Small intestine (tissue), 7 donors: Measurements from ENCODE around the gene PIEZO2. TPM values are rescaled to one million over a fixed set of nuclear protein-coding genes. Genes with fewer than 3 reads are reported as not detected.

ENCODE experiments used
- DNase-seq, 2 donors: peaks; one replicate each; pipeline versions ENCODE4 v3.0.0 to v3.0.0-alpha.2; 2013
- FAIRE-seq: peaks from 2 replicates; lab custom pipeline; 2012; peaks lifted over from hg19 to GRCh38; lab: Jason Lieb, UNC
- H3K27ac ChIP-seq, 3 donors: one replicate each; pipeline ENCODE4 v1.5.1; 2013; ENCODE audit warnings: low read length in 2 of 3, mild to moderate bottlenecking in 2 of 3, control low read depth in 1 of 3, inconsistent platforms in 1 of 3, low read depth in 1 of 3, moderate library complexity in 1 of 3
- H3K27me3 ChIP-seq, 3 donors: one replicate each; pipeline ENCODE4 v1.6.1; 2013; ENCODE audit warnings: low read length in 3 of 3, inconsistent platforms in 1 of 3; ENCODE audit not compliant: control insufficient read depth in 3 of 3, insufficient read depth in 3 of 3
- H3K36me3 ChIP-seq, 3 donors: one replicate each; pipeline ENCODE4 v1.6.1; 2013; ENCODE audit warnings: low read length in 3 of 3, inconsistent platforms in 1 of 3, low read depth in 1 of 3, mild to moderate bottlenecking in 1 of 3, moderate library complexity in 1 of 3; ENCODE audit not compliant: control insufficient read depth in 3 of 3, insufficient read depth in 2 of 3
- H3K4me1 ChIP-seq, 3 donors: one replicate each; pipeline ENCODE4 v1.6.1; 2013; ENCODE audit warnings: low read length in 2 of 3, inconsistent platforms in 1 of 3, low read depth in 1 of 3, mild to moderate bottlenecking in 1 of 3, moderate library complexity in 1 of 3; ENCODE audit not compliant: control insufficient read depth in 3 of 3, insufficient read depth in 2 of 3
- H3K4me3 ChIP-seq, 3 donors: one replicate each; pipeline ENCODE4 v1.5.1; 2013; ENCODE audit warnings: low read length in 3 of 3, control low read depth in 1 of 3, inconsistent platforms in 1 of 3, low read depth in 1 of 3, mild to moderate bottlenecking in 1 of 3, moderate library complexity in 1 of 3
- H3K9me3 ChIP-seq, 2 donors: one replicate each; pipeline ENCODE4 v1.6.1; 2013; ENCODE audit warnings: low read depth in 1 of 2, low read length in 1 of 2; ENCODE audit not compliant: control insufficient read depth in 2 of 2, insufficient read depth in 1 of 2
- WGBS, 3 donors: extraction: QIAGEN DNeasy Blood & Tissue Kit; methylation state at CpG; one replicate each; pipeline ENCODE4 v1.1.7; 2013; 5-methylcytosine and 5-hydroxymethylcytosine counted together
- polyA plus RNA-seq, 4 donors: library from polyadenylated mRNA; stranded (reverse) in 3 of 4; unstranded in 1 of 4; fragments of 200-250 nt in 3 of 4; fragments of 120-200 nt in 1 of 4; gene quantifications; one replicate each; pipeline versions ENCODE4 v1.2.1 to v1.2.3, GENCODE V29; 2013
- donor health status: healthy with polysubstance abuse.
- donor health status: control.
- donor health status: control.
- donor health status: Bipolar disorder and iron deficiency.
- donor health status: healthy.

The PIEZO2 gene
- polyA plus RNA-seq, 4 donors, result 0.81 to 30.2 (median 1.8) TPM; not detected in 1

- Histone ChIP-seq H3K36me3 (no peaks in the 10 kb centered on the region), H3K9me3 (peaks cover 0 to 7% of the 10 kb centered on the region in 2 donors), H3K27ac (no peak overlapping the region), H3K4me3 (no peak overlapping the region), H3K27me3 (no peaks in the 10 kb centered on the region), H3K4me1 (no peaks in the 10 kb centered on the region)
- no peak for FAIRE-seq
- DNase-seq, result no peak
- 62 to 87% (median 71%) methylated on average over 12 of the region's 12 CpGs for WGBS, 3 donors
Measured at GRCh38 chr18:10950080-10950875, 199.1 kb downstream of the PIEZO2 start.

DNA sequence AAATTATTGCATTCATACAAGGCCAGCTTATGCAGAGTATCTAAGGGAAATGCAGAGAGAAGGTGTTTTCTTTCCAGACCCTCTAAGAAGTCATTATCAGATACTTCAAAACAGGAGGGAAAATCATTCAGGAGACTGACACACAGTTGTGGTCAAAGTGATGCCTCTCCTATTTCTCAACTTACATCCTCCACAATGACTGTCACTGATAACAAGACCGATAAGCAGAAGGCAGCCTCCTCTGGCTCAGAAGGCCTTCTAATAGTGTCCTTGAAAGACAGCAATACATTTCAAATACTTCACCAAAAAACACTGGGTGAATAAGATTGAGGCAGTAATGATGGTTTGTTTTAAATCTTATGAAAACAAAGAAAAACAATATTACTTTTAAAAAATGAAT is 199.7 kb downstream of the PIEZO2 start:
- no peak overlapping the region for H3K4me3 ChIP-seq
- WGBS, 3 donors, result 71 to 84% (median 71%) methylated on average over 1 of the region's 1 CpG
- FAIRE-seq (no peak), DNase-seq (no peak)
- H3K27ac ChIP-seq, result no peak overlapping the region
- no peaks in the 10 kb centered on the region for H3K4me1 ChIP-seq
- peaks cover 0 to 13% of the 10 kb centered on the region in 2 donors for H3K9me3 ChIP-seq
- H3K36me3 ChIP-seq, result no peaks in the 10 kb centered on the region
- H3K27me3 ChIP-seq, result no peaks in the 10 kb centered on the region

DNA sequence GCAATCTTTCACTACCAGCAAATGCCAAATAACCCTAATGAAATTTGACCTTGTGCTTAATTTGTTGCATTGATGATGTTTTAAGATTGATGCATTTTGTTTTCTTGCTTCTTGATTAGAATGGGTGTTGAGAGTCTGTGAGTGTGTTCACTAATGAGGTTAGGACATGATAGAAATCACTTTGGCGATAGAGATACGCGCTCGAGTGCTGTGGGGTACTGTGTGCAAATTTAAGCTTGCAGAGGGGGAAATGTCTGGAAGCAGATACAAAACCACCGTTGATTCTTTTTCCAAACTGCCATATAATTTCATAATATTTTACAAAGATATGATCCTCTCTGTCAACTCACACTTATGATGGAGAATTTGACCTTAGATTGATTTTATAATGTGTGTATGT is 200.9 kb downstream of the PIEZO2 start:
- H3K27me3 ChIP-seq, result no peaks in the 10 kb centered on the region
- FAIRE-seq (no peak), DNase-seq (no peak)
- no peak overlapping the region for H3K4me3 ChIP-seq
- H3K27ac ChIP-seq, result no peak overlapping the region
- H3K9me3 ChIP-seq, result peaks cover 0 to 14% of the 10 kb centered on the region in 2 donors
- no peaks in the 10 kb centered on the region for H3K36me3 ChIP-seq
- 91 to 96% (median 93%) methylated on average over 5 of the region's 5 CpGs for WGBS, 3 donors
- H3K4me1 ChIP-seq, result no peaks in the 10 kb centered on the region

DNA sequence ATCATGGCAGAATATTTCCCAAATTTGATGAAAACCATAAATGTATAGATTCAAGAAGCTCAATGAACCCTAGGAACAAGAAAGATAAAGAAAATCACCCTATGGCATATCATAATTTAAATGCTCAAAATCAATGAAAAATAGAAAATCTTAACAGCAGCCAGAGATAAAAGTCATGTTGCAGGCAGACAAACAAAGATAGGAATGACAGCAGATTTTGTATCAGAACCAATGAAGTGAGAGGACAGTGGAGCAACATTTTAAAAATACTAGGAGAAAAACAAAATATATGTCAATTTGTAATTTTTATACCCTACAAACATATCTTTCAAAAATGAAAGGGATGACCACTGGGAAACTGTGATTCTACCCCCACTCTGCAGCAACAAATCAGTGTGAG is 203.3 kb downstream of the PIEZO2 start:
- H3K9me3 ChIP-seq, result peaks cover 0 to 26% of the 10 kb centered on the region in 2 donors
- FAIRE-seq, result no peak
- H3K4me3 ChIP-seq, result no peak overlapping the region
- no peaks in the 10 kb centered on the region for H3K27me3 ChIP-seq
- H3K4me1 ChIP-seq, result no peaks in the 10 kb centered on the region
- H3K36me3 ChIP-seq, result no peaks in the 10 kb centered on the region
- no peak for DNase-seq
- no peak overlapping the region for H3K27ac ChIP-seq

GRCh38 chr18:10942998-10943397 is 206.4 kb downstream of the PIEZO2 start:
- 70 to 86% (median 72%) methylated on average over 4 of the region's 4 CpGs for WGBS, 3 donors
- no peak for FAIRE-seq
- no peak overlapping the region for H3K4me3 ChIP-seq
- DNase-seq, result no peak
- no peaks in the 10 kb centered on the region for H3K36me3 ChIP-seq
- peaks cover 0 to 26% of the 10 kb centered on the region in 2 donors for H3K9me3 ChIP-seq
- no peak overlapping the region for H3K27ac ChIP-seq
- no peaks in the 10 kb centered on the region for H3K27me3 ChIP-seq
- H3K4me1 ChIP-seq, result no peaks in the 10 kb centered on the region

- no peak for FAIRE-seq
- H3K4me1 ChIP-seq, result no peaks in the 10 kb centered on the region
Measured at GRCh38 chr18:10939822-10940221, 209.5 kb downstream of the PIEZO2 start.

GRCh38 chr18:10937743-10938640 is 211.4 kb downstream of the PIEZO2 start:
- Histone ChIP-seq H3K27ac (no peak overlapping the region), H3K36me3 (no peaks in the 10 kb centered on the region), H3K4me1 (no peaks in the 10 kb centered on the region), H3K27me3 (no peaks in the 10 kb centered on the region), H3K4me3 (no peak overlapping the region), H3K9me3 (peaks cover 0 to 9% of the 10 kb centered on the region in 2 donors)
- no peak for FAIRE-seq
- 46 to 55% (median 53%) methylated on average over 6 of the region's 6 CpGs for WGBS, 3 donors
- DNase-seq, result no peak

More at GRCh38 chr18:10939822-10940221, 209.5 kb downstream of the PIEZO2 start:
- H3K36me3 ChIP-seq, result no peaks in the 10 kb centered on the region
- 67 to 79% (median 72%) methylated on average over 6 of the region's 6 CpGs for WGBS, 3 donors
- H3K4me3 ChIP-seq, result no peak overlapping the region
- H3K27ac ChIP-seq, result no peak overlapping the region
- DNase-seq, result no peak
- H3K27me3 ChIP-seq, result no peaks in the 10 kb centered on the region
- H3K9me3 ChIP-seq, result peaks cover 0 to 14% of the 10 kb centered on the region in 2 donors

GRCh38 chr18:10936176-10937053 is 213.0 kb downstream of the PIEZO2 start:
- 64 to 74% (median 74%) methylated on average over 9 of the region's 9 CpGs for WGBS, 3 donors
- Histone ChIP-seq H3K9me3 (no peaks in the 10 kb centered on the region), H3K27ac (no peak overlapping the region), H3K4me3 (no peak overlapping the region), H3K4me1 (no peaks in the 10 kb centered on the region), H3K27me3 (no peaks in the 10 kb centered on the region), H3K36me3 (no peaks in the 10 kb centered on the region)
- no peak for FAIRE-seq
- no peak for DNase-seq
